GM18499 (cell line): ENCODE results near the gene ITGAL.
"Not testable (repeated sequence)": the region's sequence is repeated elsewhere in the genome, so short reads cannot be mapped to it uniquely, and the experiment has no call there.

Source experiments
- ATAC-seq: cut with Tn5 transposase; IDR thresholded peaks from one replicate; pipeline ENCODE4 v1.9.1; 2021; ENCODE audit warnings: moderate number of reproducible peaks; ENCODE audit not compliant: insufficient read depth, unreplicated experiment

The ITGAL gene

DNA sequence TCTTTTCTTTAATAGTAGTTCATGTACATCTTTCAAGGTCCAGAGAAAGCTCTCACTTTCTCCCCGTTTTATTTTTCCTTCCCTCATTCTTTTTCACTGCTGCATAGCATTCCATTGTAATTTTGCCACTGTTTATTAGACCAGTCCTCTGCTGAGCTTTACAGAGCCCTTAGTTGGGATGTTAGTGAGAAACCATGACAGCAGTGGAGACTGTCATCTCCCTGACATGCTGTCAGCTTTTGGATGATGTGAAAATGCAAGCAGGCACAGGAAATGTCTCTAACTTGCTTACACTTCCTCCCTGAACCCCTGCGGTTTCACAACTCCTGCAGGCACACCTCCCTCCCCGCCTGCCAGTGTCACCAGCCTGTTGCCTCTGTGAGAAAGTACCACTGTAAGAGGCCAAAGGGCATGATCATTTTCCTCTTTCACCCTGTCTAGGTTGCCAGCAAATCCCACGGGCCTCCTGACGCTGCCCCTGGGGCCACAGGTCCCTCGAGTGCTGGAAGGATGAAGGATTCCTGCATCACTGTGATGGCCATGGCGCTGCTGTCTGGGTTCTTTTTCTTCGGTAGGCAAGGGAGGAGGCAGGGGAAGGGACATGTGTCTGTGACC lies at the start of gene ITGAL:
Gene ITGAL, plus strand, starts transcription at position 415 of the 615 bp plus-strand sequence. Its CDS starts 96 bp downstream, at position 511.
- ATAC-seq, result no peak

DNA sequence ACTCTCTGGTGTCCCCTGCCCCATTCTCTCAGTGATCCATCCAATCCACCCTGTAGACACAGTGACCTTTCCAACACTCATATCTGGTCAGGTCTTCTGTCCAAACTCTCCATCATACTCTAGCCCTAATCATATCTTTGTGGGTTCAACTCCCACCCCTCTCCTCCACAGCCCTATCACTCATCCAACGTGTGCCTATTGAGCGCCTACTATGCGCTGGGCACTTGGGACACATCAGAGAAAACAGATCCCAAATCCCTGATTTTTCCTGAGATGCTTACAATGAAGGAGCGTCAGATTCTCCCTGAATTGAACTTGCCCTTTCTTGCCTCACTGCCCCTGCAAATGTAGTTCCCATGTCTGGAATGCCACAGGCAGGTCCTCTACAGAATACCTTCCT lies 44.5 kb upstream of the ITGAL start:
- ATAC-seq, result no peak

DNA sequence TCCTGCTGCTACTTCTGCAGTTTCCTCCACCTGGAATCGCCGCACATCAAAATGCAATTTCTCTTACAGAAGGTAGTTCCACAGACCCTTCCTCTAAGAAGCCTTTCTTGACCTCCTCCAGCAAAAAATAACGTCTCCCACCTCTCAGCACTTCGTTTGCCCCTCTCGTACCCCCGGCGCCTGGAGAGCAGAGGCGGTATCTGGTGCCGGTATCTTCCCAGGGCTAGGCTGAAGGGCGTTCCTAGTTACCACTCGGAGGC lies 43.2 kb upstream of the ITGAL start:
- no peak for ATAC-seq

DNA sequence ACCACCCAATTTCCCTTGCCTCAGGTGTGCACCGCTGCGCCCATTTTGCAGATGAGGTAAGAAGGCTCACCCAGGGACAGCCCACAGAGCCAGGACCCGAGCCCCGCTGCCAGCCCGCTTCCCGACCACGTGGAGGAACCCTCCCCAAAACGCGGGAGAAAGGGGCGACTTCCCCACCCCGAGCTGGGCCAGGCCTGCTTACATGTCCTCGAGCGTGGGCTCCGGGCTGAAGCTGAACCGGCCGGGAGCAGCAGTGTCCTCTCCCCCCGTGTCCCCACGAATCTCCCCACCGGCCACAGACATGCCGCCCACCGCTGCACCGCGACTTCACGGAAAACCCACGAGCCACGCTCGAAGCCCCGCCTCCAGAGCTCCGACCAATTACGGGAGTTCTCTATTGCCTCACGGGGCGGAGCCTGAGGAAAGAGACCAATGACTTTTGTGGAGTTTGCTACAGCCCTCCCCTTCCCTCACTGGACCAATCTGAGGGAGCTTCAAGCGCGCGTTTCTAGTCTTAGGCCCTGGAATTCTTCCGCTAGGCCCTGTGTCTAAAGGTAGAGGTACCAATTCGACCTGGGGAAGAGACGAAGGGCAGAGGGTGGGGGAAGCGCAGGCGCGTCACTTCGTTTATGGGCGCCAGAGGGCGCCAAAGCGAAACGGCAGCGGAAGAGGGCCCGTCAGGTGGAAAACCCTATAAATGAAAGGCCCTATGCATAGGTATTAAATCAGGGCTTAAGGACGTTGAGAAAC lies 42.7 kb upstream of the ITGAL start, which contains the start of gene DCTPP1:
Gene DCTPP1, minus strand, starts transcription at position 353 of the 750 bp plus-strand sequence. Its CDS starts 50 bp downstream, at position 303.
- peak; percentile 87 for ATAC-seq

DNA sequence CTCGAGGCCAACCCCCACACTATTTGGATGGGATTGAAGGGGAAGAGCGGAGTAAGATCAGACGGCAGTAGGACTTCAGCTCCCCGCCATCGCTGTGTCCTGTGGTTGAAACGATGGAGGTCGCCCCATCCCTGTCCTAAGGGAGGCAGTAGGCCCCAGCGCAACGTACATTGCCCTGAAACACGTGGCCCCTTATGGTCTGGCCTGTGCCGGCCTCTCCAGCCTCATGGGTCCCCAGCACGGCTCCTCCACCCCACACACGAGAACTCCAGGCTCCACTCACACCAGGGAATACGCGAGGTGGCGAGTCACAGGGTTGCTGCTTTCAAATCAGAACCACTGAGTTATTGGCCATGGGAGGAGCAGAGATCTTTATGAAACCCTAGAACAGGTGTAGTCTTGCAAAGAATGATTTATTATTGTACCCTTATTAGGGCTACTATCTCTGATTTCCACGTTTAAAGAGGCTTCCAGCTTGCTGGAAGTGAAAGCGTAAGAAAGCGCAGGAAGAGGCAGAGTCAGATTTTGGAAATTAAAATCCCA lies 42.0 kb upstream of the ITGAL start:
- no peak for ATAC-seq

DNA sequence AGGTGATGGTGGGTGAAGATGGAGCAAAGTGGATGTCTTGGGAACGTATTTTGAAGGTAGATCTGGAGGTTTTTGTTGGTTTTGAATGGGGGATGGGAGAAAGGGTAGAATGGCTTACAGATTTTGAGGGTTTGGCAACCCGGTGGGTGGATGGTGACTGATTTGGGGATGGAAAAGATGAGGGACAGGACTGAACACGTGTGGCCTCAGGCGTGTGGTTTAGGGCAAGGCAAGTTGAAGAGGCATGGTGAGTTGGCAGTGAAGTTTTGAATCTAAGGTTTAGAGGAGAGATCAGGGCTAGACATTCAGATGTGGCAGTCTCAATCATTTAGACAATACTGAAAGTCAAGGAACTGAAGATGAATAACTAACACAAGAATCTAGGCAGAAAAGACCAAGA lies 37.7 kb upstream of the ITGAL start:
- ATAC-seq, result no peak

DNA sequence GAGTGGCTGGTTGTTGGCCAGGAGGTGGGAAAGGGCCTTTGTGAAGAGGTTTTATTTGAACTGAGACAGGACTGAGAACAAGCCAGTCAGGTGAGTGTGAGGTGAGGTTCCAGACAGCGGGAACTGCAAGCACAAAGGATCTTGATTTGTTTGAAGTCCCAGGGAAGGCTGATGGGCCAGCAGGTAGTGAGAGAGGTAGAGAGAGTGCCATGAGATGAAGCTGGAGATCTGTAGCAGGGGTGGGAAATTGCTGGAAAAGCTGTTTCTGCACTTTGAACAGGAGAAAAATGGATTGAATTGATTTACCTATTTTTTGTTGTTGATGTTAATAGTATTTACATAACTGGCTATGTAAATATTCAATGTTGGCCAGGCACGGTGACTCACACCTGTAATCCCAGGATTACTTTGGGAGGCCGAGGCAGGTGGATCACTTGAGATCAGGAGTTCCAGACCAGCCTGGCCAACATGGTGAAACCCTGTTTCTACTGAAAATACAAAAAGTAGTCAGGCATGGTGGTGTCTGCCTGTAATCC lies 35.0 kb upstream of the ITGAL start:
- no peak for ATAC-seq

DNA sequence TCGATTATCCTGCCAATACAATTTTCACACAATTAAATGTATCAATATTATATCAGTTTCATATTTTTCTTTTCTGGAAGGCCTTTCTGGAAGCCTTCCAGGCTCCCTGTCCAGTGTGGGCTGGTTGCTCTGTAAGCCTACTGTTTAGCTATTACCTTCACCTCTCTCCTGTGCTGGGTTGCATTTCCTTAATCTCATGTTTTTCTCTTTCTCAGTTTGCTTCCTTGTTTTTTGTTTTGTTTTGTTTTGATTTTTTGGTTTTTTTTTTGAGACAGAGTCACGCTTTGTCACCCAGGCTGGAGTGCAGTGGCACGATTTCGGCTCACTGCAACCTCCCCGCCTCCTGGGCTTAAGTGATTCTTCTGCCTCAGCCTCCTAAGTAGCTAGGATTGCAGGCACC lies 33.7 kb upstream of the ITGAL start:
- no peak for ATAC-seq

DNA sequence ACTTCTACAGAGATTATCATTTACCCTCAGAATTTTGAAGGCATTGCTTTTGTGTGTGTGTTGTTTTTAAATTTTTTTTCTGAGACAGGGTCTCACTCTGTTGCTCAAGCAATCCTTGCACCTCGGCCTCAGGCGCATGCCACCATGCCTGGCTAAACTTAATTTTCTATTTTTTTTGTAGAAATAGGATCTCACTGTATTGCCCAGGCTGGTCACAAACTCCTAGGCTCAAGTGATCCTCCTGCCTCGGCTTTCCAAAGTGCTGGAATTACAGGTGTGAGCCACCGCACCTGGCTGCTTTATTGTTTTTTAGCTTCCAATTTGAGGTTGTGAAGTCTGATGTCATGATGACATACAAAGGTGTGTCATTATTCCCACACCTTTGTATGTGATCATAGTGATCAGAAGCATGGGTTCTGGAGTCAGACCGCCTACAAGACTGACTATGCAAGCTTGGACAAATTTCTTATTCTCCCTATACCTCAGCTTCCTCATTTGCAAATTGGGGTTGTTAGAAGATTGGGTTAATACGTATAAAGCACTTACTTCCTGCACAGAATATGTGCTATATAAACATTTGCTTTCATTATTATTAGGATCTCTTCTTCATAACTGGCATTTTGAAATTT lies 32.7 kb upstream of the ITGAL start:
- no peak for ATAC-seq

DNA sequence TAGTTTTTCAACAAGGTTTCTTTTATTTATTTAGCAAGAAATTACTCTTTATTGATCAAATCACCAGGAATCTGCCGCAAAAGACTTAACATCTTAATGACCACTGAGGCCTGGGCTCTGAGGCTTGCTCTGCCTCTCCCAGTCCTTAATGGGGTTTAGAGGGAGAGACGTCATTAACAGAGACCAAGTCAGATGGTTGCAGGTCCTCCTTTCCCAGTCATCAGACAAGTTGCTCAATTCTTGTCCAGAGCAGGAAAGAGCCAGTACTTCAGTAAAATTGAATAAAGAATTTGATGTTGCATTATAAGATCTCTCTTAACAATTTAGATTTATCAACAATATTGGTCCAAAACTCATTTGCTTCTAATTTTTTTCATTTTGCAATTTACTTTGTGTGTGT lies 28.9 kb upstream of the ITGAL start:
- no peak for ATAC-seq

DNA sequence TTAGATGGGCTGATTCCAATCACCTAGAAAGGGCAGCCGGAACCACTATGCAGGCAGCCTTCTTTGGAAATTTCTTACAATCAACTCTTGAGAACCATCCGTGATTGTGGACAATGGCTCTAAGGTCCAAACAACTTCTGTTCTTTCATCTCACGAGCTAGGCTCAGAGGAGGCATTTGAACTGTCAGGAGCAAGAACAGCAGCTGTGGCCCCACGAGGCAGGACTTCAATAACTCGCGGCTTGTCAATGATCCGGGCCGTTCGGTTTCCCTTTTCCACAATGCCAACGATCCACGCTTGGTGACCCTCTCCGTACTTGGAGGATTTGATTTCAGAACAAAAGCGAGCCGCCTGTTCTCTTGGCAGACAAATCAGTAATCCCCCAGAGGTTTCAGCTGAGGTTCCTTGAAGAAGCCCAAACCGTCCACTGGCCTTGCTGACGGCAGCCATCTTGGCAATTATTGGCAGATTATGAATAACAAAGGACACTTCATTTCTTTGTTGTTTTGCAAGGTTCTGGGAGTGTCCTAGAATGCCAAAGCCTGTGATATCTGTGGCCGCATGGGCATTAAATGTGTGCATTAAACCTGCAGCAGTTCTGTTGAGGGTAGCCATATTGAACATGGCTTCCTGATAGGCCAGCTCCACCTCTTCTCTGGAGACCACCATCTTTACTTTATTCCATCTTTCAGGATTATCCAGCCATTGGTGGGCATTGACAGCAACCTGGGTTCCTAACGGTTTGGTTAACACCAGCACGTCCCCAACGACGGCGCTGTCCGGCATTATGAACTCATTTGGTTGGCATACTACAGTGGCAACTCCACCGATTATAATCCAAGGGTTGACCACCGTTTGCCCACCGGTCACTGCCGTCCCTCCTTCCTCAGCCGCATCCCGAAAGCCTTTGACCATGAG lies 28.1 kb upstream of the ITGAL start:
- no peak for ATAC-seq

DNA sequence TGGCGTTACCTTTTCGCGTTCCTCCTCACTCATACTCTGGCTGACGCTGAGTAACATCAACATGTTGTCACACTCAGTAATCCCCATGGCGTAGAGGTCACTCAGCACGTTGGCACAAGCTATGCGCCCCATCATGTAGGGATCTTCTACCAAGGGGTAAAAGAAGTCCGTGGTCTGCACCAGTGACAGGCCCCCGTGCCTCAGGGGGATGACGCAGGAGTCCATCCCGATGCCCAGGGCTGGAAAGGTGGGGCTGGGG lies 27.5 kb upstream of the ITGAL start:
- ATAC-seq, result no peak

DNA sequence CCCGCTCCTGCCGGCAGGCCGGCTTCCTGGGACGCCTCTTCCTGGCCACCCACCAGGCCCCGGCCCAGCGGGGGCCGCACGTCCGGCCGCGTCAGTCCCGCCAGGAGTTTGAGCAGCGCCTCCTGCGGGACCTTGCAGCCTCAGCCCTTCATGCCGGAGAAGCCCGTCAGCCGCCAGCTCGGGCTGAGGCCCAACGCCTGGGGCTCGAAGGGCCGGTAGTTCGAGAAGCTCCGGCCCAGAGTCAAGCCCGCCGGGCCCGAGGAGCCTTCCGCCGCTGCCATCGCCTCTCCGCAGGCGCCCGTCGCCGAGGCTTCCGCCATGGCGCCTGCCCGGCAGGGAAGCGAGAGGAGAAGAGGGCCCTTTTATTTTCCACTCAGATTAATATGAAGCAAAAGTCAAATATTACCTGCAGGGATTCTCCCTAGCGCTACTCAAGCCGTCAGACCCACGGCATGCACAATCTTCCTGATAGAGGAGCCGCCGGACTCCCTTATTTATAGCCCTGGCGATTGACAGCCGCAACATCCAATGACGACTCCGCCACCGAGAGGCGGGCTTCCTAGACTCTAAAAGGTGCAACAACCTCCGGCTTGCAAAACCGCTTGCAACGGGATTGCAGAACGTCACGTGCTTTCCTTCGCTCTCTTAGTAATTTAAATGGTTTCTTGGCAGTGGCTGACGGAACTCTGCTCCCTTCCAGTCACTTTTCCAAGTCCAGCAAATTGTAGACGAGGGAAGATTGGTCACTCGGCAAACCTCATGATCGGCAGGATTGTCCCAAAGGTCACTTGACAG lies 26.9 kb upstream of the ITGAL start, which contains the start of gene SEPHS2:
Gene SEPHS2, minus strand, starts transcription at position 467 of the 795 bp plus-strand sequence. Its CDS starts 147 bp downstream, at position 320.
- peak; percentile 80 for ATAC-seq

DNA sequence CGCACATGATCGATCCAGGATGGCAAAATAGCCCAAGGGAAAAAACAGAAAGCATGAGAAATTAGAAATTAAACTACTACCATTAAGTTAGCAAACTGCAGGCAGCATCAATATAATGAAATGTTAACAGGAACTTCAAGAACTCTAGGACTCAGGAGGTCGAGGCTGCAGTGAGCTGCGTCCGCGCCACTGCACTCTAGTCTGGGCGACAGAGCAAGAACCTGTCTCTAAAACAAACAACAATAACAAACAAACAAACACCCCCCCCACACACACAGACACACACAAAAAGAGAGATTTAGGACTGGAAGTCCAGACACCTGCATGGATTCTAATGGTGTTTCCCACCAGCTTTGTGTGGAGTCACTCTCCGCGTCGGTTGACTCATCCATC lies 26.3 kb upstream of the ITGAL start:
- ATAC-seq, result no peak

DNA sequence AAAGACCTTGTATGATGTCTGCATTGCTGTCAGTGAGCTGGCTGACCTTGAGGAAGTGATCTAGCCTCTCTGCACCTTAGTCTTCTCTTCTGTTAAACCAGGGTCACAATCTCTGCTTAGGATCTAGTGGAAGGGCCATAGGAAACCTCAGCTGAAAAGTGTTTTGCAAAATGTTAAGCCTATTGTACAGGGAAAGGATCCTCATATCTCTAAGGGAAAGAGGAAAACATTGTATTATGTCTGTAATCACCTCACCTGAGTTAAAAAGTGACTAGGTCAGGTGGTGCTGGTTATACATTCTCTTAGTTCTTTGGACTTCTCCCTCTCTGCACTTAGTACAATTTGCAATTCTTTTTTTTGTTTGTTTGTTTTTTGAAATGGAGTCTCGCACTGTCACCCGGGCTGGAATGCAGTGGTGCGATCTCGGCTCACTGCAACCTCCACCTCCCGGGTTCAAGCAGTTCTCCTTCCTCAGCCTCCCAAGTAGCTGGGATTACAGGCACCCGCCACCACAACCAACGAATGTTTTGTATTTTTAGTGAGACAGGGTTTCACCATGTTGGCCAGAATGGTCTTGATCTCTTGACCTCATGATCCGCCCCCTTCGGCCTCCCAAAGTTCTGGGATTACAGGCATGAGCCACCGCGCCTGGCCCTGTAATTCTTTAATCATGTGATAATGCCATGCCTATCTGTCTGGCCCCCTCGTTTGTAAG lies 24.9 kb upstream of the ITGAL start:
- no peak for ATAC-seq

DNA sequence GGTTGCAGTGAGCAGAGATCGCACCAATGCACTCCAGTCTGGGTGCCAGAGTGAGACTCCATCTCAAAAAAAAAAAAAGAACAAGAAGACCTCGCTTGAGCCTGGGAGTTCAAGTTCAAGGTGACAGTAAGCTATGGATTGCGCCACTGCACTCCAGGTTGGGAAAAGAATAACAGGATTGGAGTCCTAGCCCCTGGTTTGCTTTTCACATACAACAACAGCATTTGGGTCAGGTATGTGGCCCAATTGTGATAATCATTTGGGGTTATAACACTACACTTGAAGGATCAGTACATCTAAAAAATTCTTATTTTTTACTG lies 23.5 kb upstream of the ITGAL start:
- ATAC-seq, result no peak

DNA sequence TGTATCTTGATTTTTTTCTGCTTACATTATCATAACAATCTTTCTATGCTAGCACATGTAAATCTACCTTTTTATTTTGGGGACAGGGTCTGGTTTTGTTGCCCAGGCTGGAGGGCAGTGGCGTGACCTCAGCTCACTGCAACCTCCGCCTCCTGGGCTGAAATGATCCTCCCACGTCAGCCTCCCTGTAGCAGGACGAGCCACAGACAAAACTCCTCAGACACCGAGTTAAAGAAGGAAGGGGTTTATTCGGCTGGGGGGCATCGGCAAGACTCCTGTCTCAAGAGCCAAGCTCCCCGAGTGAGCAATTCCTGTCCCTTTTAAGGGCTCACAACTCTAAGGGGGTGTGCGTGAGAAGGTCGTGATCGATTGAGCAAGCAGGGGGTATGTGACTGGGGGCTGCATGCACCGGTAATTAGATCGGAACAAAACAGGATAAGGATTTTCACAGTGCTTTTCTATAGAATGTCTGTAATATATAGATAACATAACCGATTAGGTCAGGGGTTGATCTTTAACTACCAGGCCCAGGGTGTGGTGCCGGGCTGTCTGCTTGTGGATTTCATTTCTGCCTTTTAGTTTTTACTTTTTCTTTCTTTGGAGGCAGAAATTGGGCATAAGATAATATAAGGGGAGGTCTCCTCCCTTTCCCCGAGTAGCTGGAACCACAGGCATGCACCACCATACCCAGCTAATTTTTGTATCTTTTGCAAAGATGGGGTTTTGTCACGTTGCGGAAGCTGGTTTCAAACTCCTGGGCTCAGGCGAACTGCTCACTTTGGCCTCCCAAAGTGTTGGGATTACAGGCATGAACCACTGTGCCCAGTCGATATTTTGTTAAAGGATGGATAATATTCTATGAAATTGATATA lies 19.6 kb upstream of the ITGAL start:
- ATAC-seq, result not testable (repeated sequence)

DNA sequence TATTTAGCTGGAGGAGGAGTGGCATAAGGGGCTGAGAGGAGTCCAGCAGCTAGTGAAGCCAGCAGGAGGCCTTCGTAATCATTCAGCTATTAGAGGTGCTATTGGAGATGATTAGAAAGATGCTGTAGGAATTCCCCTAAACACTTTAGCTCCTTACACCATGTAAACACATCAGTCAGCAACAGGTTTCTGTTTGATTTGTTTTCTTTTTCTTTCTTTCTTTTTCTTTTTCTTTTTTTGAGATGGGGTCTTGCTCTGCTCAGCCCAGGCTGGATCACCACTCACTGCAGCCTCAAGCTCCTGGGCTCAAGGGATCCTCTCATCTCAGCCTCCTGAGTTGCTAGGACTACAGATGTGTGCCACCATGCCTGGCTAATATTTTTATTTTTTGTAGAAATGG lies 16.2 kb upstream of the ITGAL start:
- no peak for ATAC-seq
